Retinal pigment epithelial cell (primary cell): Measurements from ENCODE around the gene E2F6.

Source experiments
- DNase-seq: peaks from one replicate; pipeline ENCODE4 v3.0.0-alpha.2; 2010; ENCODE audit warnings: low read depth
- H3K4me3 ChIP-seq: 2 replicates; pipeline ENCODE4 v1.5.1; 2011; ENCODE audit warnings: mild to moderate bottlenecking, low read length, control low read depth, moderate library complexity
- TF ChIP-seq, protein P1 (sequence below): conservative IDR thresholded peaks from 2 replicates; pipeline ENCODE4 v1.5.1; 2011; ENCODE audit warnings: low read depth, low read length, control low read depth, inconsistent platforms

The E2F6 gene

DNA sequence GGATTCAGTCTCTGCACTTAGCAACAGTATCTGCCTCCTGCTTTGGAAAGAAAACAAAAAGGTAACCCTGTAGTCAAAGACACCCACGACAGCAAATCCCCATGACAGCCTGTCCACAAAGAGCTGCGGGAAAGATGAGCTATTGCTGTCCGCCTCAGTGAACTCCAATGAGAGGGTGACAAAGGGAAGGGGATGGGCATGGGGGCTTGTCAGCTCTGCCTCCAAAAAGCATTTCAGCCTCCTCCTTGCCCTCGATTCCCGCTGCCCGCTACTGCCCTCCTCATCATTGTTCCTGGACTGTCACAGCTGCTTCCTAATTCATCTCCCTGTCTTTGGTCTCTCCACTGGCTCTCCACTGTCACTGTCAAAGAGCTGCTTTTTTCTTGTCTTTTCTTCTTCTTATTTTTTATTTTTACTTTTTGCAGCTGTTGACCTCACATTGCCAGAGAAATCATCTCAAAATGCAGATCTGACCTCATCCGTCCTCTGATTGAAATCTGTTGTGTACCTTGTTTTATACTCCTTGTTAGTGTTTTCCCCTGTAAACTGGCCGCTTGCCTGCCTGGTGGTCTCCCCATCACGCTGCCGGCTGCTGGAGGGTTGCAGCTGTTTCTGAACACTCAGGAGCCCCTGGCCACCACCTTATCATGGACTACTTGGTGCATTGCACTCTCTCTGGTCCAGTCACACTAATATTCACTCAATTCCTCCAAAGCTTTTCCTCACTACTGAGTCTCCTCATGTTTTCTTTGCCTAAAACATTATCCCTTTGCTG, 7.9 kb upstream of the E2F6 start:
- DNase-seq, result no peak
- H3K4me3 ChIP-seq, result no peak overlapping the region
- TF ChIP-seq, protein P1, sequence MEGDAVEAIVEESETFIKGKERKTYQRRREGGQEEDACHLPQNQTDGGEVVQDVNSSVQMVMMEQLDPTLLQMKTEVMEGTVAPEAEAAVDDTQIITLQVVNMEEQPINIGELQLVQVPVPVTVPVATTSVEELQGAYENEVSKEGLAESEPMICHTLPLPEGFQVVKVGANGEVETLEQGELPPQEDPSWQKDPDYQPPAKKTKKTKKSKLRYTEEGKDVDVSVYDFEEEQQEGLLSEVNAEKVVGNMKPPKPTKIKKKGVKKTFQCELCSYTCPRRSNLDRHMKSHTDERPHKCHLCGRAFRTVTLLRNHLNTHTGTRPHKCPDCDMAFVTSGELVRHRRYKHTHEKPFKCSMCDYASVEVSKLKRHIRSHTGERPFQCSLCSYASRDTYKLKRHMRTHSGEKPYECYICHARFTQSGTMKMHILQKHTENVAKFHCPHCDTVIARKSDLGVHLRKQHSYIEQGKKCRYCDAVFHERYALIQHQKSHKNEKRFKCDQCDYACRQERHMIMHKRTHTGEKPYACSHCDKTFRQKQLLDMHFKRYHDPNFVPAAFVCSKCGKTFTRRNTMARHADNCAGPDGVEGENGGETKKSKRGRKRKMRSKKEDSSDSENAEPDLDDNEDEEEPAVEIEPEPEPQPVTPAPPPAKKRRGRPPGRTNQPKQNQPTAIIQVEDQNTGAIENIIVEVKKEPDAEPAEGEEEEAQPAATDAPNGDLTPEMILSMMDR, result no peak

DNA sequence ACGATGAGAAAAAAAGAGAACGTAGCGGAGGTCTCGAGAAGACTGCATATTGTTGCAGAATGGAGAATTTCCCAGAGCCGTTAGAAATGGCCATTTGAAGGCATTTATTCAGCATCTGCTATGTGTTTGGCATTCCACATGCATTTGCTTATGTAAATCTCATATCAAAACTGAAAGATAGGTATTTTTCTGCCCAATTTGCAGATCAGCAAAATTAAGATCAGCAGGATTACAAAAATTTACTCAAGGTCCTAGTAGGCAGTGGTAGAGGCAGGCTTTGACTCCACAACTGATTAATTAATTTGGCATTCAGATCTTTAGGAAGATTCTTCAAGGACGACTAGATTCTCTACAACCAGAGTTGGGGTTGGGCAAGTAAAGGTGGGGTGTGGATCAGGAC, 1.8 kb upstream of the E2F6 start:
- H3K4me3 ChIP-seq, result no peak overlapping the region
- DNase-seq, result no peak
- TF ChIP-seq, protein P1, result no peak

DNA sequence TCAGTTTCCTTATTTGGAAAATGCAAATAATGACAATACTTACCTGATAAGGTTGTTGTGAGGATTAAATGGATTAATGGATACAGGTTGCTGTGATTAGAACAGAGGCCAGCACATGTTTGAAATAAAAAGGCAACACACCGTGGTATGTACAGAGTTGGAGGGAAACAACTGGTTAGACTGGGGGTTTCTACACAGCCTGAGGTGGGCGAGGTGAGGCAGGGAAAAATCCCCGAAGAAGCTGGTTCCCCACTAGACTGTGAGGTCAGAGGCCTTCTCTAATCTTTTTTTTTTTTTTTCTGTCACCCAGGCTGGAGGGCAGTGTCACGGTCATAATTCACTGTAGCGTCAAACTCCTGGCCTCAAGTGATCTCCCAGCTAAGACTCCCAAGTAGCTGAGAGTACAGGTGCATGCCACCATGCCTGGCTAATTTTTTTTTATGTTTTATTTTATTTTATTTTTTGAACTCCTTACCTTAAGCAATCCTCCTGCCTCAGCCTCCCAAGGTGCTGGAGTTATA, 1.2 kb upstream of the E2F6 start:
- no peak overlapping the region for H3K4me3 ChIP-seq
- TF ChIP-seq, protein P1, result no peak
- DNase-seq, result no peak

DNA sequence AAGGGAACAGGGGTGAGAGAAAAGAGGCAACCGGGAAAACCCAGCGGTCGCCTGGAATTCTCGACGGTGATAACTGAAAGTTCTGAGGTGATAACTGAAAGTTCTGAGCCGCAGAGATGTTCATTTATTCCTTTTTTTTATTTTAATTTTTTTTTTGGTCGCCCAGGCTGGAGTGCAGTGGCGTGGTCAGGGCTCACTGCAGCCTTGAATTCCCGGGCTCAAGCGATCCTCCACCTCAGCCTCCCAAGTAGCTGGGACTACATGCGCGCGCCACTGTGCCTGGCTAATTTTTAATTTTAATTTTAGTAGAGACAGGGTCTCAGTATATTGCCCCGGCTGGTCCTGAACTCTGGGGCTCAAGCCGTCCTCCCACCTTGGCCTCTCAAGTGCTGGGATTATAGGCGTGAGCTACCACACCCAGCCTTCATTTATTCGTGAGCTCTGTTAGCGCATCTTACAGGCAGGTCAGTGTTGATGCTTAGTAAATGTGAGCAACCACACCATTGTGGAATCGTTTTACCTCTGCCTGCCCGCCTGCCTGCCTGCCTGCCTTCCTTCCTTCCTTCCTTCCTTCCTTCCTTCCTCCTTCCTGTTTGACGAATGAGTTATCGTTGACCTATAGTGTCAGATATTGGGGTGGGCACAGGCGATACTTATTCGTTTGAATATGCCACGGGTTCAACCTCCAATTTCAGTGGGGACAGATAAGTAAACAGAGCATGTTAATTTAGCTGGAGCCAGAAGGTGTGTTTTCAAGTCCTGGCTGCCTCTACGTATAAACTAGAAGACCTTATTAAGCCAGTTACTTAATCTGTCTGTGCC, 557 bp upstream of the E2F6 start:
- TF ChIP-seq, protein P1, result no peak
- H3K4me3 ChIP-seq, result peak overlapping the region; percentile 61
- DNase-seq, result no peak

DNA sequence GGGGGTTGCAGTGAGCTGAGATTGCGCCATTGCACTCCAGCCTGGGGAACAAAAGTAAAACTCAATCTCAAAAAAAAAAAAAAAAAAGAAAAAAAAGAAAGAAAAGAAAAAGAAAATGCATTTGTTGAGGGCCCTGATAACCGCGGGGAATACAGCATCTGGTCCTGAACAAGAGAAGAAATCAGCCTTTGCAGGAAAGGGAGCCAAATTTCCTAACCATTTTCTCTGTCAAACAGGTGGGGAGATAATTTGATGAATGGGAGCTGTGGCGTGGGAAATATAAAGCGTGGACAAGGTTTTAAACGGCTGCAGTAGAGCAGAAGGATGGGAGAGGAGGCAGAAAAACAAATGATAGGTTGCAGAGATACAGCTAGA, 864 bp downstream of the E2F6 start:
- H3K4me3 ChIP-seq, result peak overlapping the region; percentile 61
- DNase-seq, result no peak
- TF ChIP-seq, protein P1, result no peak

DNA sequence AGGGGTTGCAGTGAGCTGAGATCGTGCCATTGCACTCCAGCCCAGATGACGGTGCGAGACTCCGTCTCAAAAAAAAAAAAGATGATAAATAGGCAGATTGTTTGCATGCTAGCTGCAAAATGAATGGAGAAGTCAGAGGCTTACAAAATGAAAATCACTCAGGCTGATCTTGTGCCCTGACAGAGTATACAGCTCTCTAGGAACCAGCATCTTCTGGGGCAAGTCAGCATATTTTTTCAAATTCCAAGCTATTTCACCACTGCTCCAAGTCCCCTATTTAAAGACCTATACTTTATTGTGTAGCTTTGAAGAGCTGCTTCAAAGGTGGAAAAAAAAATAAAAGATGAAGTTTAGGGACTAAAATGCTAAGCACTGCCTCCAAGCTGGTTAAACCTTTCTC, 6.1 kb downstream of the E2F6 start:
- H3K4me3 ChIP-seq, result no peak overlapping the region
- TF ChIP-seq, protein P1, result no peak
- DNase-seq, result no peak
